Sigmoid colon (tissue), 7 donors: ENCODE results near the gene NCBP3. TPM values are rescaled to one million over a fixed set of nuclear protein-coding genes. Genes with fewer than 3 reads are reported as not detected.

Source experiments
- DNase-seq: peaks from one replicate; pipeline ENCODE4 v3.0.0-alpha.2; 2019
- H3K27ac ChIP-seq, 4 donors: fragments of 200-600 bp; sonication (generic); one replicate each; pipeline ENCODE4 v1.5.1; 2016 to 2019; ENCODE audit warnings: mild to moderate bottlenecking in 1 of 4
- H3K27me3 ChIP-seq, 3 donors: fragments of 200-600 bp; sonication (generic); one replicate each; pipeline ENCODE4 v1.5.1; 2019; ENCODE audit warnings: mild to moderate bottlenecking in 1 of 3
- H3K36me3 ChIP-seq, 4 donors: fragments of 200-600 bp; sonication (generic); one replicate each; pipeline ENCODE4 v1.5.1; 2016 to 2019
- H3K4me1 ChIP-seq, 4 donors: fragments of 200-600 bp; sonication (generic); one replicate each; pipeline ENCODE4 v1.5.1; 2017 to 2019
- H3K4me3 ChIP-seq, 4 donors: fragments of 200-600 bp; sonication (generic); one replicate each; pipeline ENCODE4 v1.5.1; 2017 to 2019; ENCODE audit warnings: mild to moderate bottlenecking in 2 of 4, moderate library complexity in 1 of 4
- H3K9me3 ChIP-seq, 4 donors: fragments of 200-600 bp in 3 of 4; sonication (generic) in 3 of 4; one replicate each; pipeline versions ENCODE4 v1.5.1 to v1.6.1; 2013 to 2019
- CTCF ChIP-seq, 4 experiments: fragments of 450-650 bp in 3 of 4; fragments of 200-600 bp in 1 of 4; IDR thresholded peaks; one replicate each; pipeline ENCODE4 v1.5.1; 2016 to 2019; ENCODE audit warnings: antibody characterized with exemption in 4 of 4, mild to moderate bottlenecking in 3 of 4, moderate library complexity in 2 of 4
- EP300 ChIP-seq, 4 donors: sonication (generic); formaldehyde crosslinking; IDR thresholded peaks; one replicate each; pipeline ENCODE4 v1.6.1; 2017; ENCODE audit warnings: antibody characterized with exemption in 4 of 4
- POLR2A ChIP-seq, 2 donors: fragments of 450-650 bp; IDR thresholded peaks; one replicate each; pipeline ENCODE4 v1.6.1; 2016; ENCODE audit warnings: antibody characterized with exemption in 2 of 2, mild to moderate bottlenecking in 2 of 2, moderate library complexity in 2 of 2
- POLR2AphosphoS5 ChIP-seq, 4 donors: sonication (generic); formaldehyde crosslinking; IDR thresholded peaks; one replicate each; pipeline ENCODE4 v1.6.1; 2017; ENCODE audit warnings: antibody characterized with exemption in 4 of 4
- WGBS, 2 donors: extraction: QIAGEN DNeasy Blood & Tissue Kit; methylation state at CpG; one replicate each; pipeline ENCODE4 v1.1.7; 2013; 5-methylcytosine and 5-hydroxymethylcytosine counted together
- intact Hi-C: fragments of 100-400 bp; cut with DNase I; formaldehyde crosslinking; loops from one replicate; pipeline ENCODE4 v1.15.1; 2023
- polyA plus RNA-seq, 3 donors: library from polyadenylated mRNA; stranded (reverse); fragments of 200-250 nt; gene quantifications; one replicate each; pipeline ENCODE4 v1.2.3, GENCODE V29; 2013
- total RNA-seq, 4 donors: library from RNA; depleted of rRNA; stranded (reverse); fragments of >200 nt; gene quantifications; one replicate each; pipeline ENCODE4 v1.1.0, GENCODE V29; 2016
- donor health status: healthy with polysubstance abuse.
- donor health status: Bipolar disorder and iron deficiency.
- donor health status: healthy.

The NCBP3 gene
- total and polyA plus RNA-seq, 7 donors, result 8.4 to 34.8 (median 21.6) TPM

GRCh38 chr17:3804503-3804931 lies 41.5 kb downstream of the NCBP3 start:
- intact Hi-C loops, result no loop called here
- Histone ChIP-seq H3K27ac (no peak overlapping the region), H3K36me3 (peaks cover 0 to 35% (median 11%) of the 10 kb centered on the region in 4 donors), H3K27me3 (no peaks in the 10 kb centered on the region), H3K4me1 (peaks cover 0 to 16% (median 13%) of the 10 kb centered on the region in 4 donors), H3K4me3 (no peak overlapping the region), H3K9me3 (no peaks in the 10 kb centered on the region)
- no peak for DNase-seq
- TF ChIP-seq POLR2AphosphoS5 (IDR thresholded peaks at IDR 0.05) (no peak), POLR2A (IDR thresholded peaks at IDR 0.05) (no peak), EP300 (IDR thresholded peaks at IDR 0.05) (no peak), CTCF (IDR thresholded peaks at IDR 0.05) (no peak)
- WGBS, 2 donors, result 40 to 61% methylated on average over 6 of the region's 6 CpGs

GRCh38 chr17:3803308-3803640 lies 42.8 kb downstream of the NCBP3 start:
- peak overlapping the region; percentile 56 to 82 (median 70) for H3K27ac ChIP-seq
- no peaks in the 10 kb centered on the region for H3K9me3 ChIP-seq
- intact Hi-C loops, result no loop called here
- no peak for TF ChIP-seq EP300 (IDR thresholded peaks at IDR 0.05)
- TF ChIP-seq POLR2A (IDR thresholded peaks at IDR 0.05), result no peak
- TF ChIP-seq POLR2AphosphoS5 (IDR thresholded peaks at IDR 0.05), result no peak
- no peak for TF ChIP-seq CTCF (IDR thresholded peaks at IDR 0.05)
- no peaks in the 10 kb centered on the region for H3K27me3 ChIP-seq
- H3K4me3 ChIP-seq, result no peak overlapping the region
- H3K36me3 ChIP-seq, result peaks cover 0 to 23% (median 4%) of the 10 kb centered on the region in 4 donors
- WGBS, 2 donors, result 81 to 87% methylated on average over 5 of the region's 5 CpGs
- peaks cover 0 to 16% (median 13%) of the 10 kb centered on the region in 4 donors for H3K4me1 ChIP-seq
- DNase-seq, result no peak

- peak overlapping the region; percentile 67 to 82 (median 76) for H3K27ac ChIP-seq
- H3K9me3 ChIP-seq, result no peaks in the 10 kb centered on the region
- TF ChIP-seq CTCF (IDR thresholded peaks at IDR 0.05) (no peak), POLR2A (IDR thresholded peaks at IDR 0.05) (no peak), POLR2AphosphoS5 (IDR thresholded peaks at IDR 0.05) (peak; percentile 17 to 72 (median 38)), EP300 (IDR thresholded peaks at IDR 0.05) (peak in 1 of 4 donors; percentile 12)
- no peak overlapping the region for H3K4me3 ChIP-seq
- peak; percentile 88 for DNase-seq
- peaks cover 0 to 17% (median 1%) of the 10 kb centered on the region in 4 donors for H3K36me3 ChIP-seq
- peaks cover 0 to 16% (median 13%) of the 10 kb centered on the region in 4 donors for H3K4me1 ChIP-seq
- whole genome bisulfite sequencing, 2 donors, result 78 to 80% methylated on average over 19 of the region's 19 CpGs
- intact Hi-C loops, result no loop called here
- no peaks in the 10 kb centered on the region for H3K27me3 ChIP-seq
These were observed 43.4 kb downstream of the NCBP3 start for GRCh38 chr17:3802461-3803307.

GRCh38 chr17:3801792-3802191 lies 44.3 kb downstream of the NCBP3 start:
- no peaks in the 10 kb centered on the region for H3K9me3 ChIP-seq
- H3K4me1 ChIP-seq, result peaks cover 0 to 16% (median 13%) of the 10 kb centered on the region in 4 donors
- TF ChIP-seq POLR2AphosphoS5 (IDR thresholded peaks at IDR 0.05), result no peak
- no peak for TF ChIP-seq CTCF (IDR thresholded peaks at IDR 0.05)
- no peak for TF ChIP-seq POLR2A (IDR thresholded peaks at IDR 0.05)
- TF ChIP-seq EP300 (IDR thresholded peaks at IDR 0.05), result no peak
- intact Hi-C loops, result no loop called here
- no peak overlapping the region for H3K4me3 ChIP-seq
- WGBS, 2 donors, result 94 to 95% methylated on average over 10 of the region's 10 CpGs
- H3K27me3 ChIP-seq, result no peaks in the 10 kb centered on the region
- peak overlapping the region; percentile 67 to 82 (median 76) for H3K27ac ChIP-seq
- DNase-seq, result no peak
- peaks cover 0 to 8% (median 0%) of the 10 kb centered on the region in 4 donors for H3K36me3 ChIP-seq
